ENCODE data around the gene DYNC1H1.

- TF ChIP-seq ZNF121 (CRISPR knock-in tag; IDR thresholded peaks at IDR 0.05) (no peak), MAX (IDR thresholded peaks at IDR 0.05) (no peak), RNF219 (CRISPR knock-in tag; IDR thresholded peaks at IDR 0.05) (no peak)
Observed at GRCh38 chr14:101920271-101920670, 44.1 kb upstream of the DYNC1H1 start.
